Sigmoid colon (tissue), 4 donors: Measurements from ENCODE around the gene MICAL2.

Experiments used
- EP300 ChIP-seq, 4 donors: sonication (generic); formaldehyde crosslinking; IDR thresholded peaks; one replicate each; pipeline ENCODE4 v1.6.1; 2017; ENCODE audit warnings: antibody characterized with exemption in 4 of 4
- POLR2AphosphoS5 ChIP-seq, 4 donors: sonication (generic); formaldehyde crosslinking; IDR thresholded peaks; one replicate each; pipeline ENCODE4 v1.6.1; 2017; ENCODE audit warnings: antibody characterized with exemption in 4 of 4
- TF ChIP-seq, protein P1 (sequence below), 4 experiments: fragments of 450-650 bp in 3 of 4; fragments of 200-600 bp in 1 of 4; IDR thresholded peaks; one replicate each; pipeline ENCODE4 v1.5.1; 2016 to 2019; ENCODE audit warnings: antibody characterized with exemption in 4 of 4, mild to moderate bottlenecking in 3 of 4, moderate library complexity in 2 of 4

DNA sequence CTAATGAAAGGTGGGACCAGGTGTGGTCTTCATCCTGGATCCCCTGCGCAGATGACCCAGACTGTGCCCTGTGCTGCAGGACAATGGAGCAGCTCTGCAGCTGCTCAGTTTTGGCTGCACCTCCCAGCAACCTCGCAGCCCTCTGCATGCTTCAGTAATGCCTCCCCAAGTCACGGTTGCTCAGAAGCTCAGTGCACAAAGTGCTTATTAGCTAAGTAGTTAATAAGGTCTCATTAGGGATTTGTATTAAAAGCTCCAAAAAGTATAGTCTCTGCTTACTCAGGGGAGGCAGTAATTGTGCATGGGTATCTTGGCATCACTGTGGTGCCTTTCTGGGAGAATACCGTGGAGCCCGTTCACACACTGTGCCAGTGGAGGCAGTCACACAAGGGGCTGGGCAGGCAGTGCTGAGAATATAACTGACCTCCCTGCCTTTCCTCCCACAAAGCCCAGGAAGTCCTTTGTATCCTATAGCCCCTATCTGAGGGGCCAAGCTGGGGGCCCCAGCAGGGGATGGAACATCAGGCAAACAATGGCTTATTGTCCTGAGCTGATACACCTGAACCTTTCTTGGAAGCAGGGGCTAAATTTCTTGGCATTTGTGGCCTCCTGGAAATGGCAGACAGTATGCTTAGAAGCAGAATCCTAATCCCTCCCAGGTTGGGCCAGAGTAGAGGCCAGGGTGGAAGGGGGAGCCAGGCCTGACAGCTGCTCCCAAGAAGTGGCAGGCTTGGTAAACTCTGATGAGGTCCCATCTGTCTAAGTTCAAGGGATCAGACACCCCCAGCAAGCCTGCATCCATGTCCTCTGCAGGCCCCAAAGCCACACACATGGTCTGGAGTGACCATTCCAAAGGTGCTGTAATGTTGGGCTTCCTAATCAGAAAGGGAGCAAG is 141.5 kb downstream of the MICAL2 start:
- TF ChIP-seq, protein P1, sequence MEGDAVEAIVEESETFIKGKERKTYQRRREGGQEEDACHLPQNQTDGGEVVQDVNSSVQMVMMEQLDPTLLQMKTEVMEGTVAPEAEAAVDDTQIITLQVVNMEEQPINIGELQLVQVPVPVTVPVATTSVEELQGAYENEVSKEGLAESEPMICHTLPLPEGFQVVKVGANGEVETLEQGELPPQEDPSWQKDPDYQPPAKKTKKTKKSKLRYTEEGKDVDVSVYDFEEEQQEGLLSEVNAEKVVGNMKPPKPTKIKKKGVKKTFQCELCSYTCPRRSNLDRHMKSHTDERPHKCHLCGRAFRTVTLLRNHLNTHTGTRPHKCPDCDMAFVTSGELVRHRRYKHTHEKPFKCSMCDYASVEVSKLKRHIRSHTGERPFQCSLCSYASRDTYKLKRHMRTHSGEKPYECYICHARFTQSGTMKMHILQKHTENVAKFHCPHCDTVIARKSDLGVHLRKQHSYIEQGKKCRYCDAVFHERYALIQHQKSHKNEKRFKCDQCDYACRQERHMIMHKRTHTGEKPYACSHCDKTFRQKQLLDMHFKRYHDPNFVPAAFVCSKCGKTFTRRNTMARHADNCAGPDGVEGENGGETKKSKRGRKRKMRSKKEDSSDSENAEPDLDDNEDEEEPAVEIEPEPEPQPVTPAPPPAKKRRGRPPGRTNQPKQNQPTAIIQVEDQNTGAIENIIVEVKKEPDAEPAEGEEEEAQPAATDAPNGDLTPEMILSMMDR (IDR thresholded peaks at IDR 0.05) = no peak
- TF ChIP-seq EP300 (IDR thresholded peaks at IDR 0.05) = no peak
- no peak for TF ChIP-seq POLR2AphosphoS5 (IDR thresholded peaks at IDR 0.05)
